Hepatocyte (in vitro differentiated cells): ENCODE results near the gene LGALS12. TPM values are rescaled to one million over a fixed set of nuclear protein-coding genes. Genes with fewer than 3 reads are reported as not detected.

Experiments used
- DNase-seq: peaks from one replicate; pipeline ENCODE4 v3.0.0-alpha.2; 2016; ENCODE audit warnings: low spot score
- H2AFZ ChIP-seq: fragments of 200-600 bp; sonication (generic); 2 replicates; pipeline ENCODE4 v1.6.0; 2016; ENCODE audit warnings: antibody characterized with exemption, mild to moderate bottlenecking
- H3K27ac ChIP-seq: fragments of 200-600 bp; sonication (generic); 2 replicates; pipeline ENCODE4 v1.5.1; 2016; ENCODE audit warnings: mild to moderate bottlenecking
- H3K27me3 ChIP-seq: fragments of 200-600 bp; sonication (generic); 2 replicates; pipeline ENCODE4 v1.6.1; 2016
- H3K36me3 ChIP-seq: fragments of 200-600 bp; sonication (generic); replicated peaks from 2 replicates; pipeline ENCODE4 v1.5.1; 2016; ENCODE audit warnings: low read depth; ENCODE audit not compliant: insufficient read depth
- H3K4me1 ChIP-seq: fragments of 200-600 bp; sonication (generic); 2 replicates; pipeline ENCODE4 v1.5.1; 2016; ENCODE audit warnings: mild to moderate bottlenecking, moderate library complexity; ENCODE audit not compliant: insufficient read depth
- H3K4me2 ChIP-seq: fragments of 200-600 bp; sonication (generic); 2 replicates; pipeline ENCODE4 v1.6.0; 2016
- H3K4me3 ChIP-seq: fragments of 200-600 bp; sonication (generic); 2 replicates; pipeline ENCODE4 v1.5.1; 2016; ENCODE audit warnings: mild to moderate bottlenecking
- H3K79me2 ChIP-seq: fragments of 200-600 bp; sonication (generic); 2 replicates; pipeline ENCODE4 v1.6.0; 2017; ENCODE audit warnings: mild to moderate bottlenecking
- H3K9me2 ChIP-seq: fragments of 200-600 bp; sonication (generic); replicated peaks from 2 replicates; pipeline ENCODE4 v1.6.0; 2017; ENCODE audit warnings: mild to moderate bottlenecking; ENCODE audit not compliant: insufficient read depth
- H3K9me3 ChIP-seq: fragments of 200-600 bp; sonication (generic); 2 replicates; pipeline ENCODE4 v1.5.1; 2016; ENCODE audit warnings: low read depth, mild to moderate bottlenecking
- H4K20me1 ChIP-seq: fragments of 200-600 bp; sonication (generic); 2 replicates; pipeline ENCODE4 v1.6.0; 2016; ENCODE audit warnings: mild to moderate bottlenecking; ENCODE audit not compliant: insufficient read depth, poor library complexity, severe bottlenecking
- CTCF ChIP-seq: fragments of 200-600 bp; sonication (generic); IDR thresholded peaks from 2 replicates; pipeline ENCODE4 v1.5.1; 2016; ENCODE audit warnings: antibody characterized with exemption, mild to moderate bottlenecking; ENCODE audit not compliant: poor library complexity
- EZH2 ChIP-seq: fragments of 200-600 bp; sonication (generic); IDR thresholded peaks from 2 replicates; pipeline ENCODE4 v1.6.1; 2016; ENCODE audit warnings: antibody characterized with exemption, mild to moderate bottlenecking, borderline replicate concordance
- EZH2phosphoT487 ChIP-seq: fragments of 200-600 bp; sonication (generic); IDR thresholded peaks from one replicate; pipeline ENCODE4 v1.6.1; 2018; ENCODE audit warnings: antibody characterized with exemption, mild to moderate bottlenecking, low read depth, moderate library complexity; ENCODE audit not compliant: unreplicated experiment, severe bottlenecking
- WGBS: methylation state at CpG from one replicate; pipeline ENCODE4 v1.1.6; 2016; ENCODE audit warnings: low lambda C conversion rate; ENCODE audit errors: missing lambda C conversion rate; 5-methylcytosine and 5-hydroxymethylcytosine counted together
- polyA plus RNA-seq: library from polyadenylated mRNA; unstranded; fragments of >200 nt; fragmentation: Nextera tagmentation; extraction: Ambion mirVana; gene quantifications from 2 replicates; pipeline ENCODE4 v1.2.1, GENCODE V29; 2016
- total RNA-seq: library from RNA; depleted of rRNA; stranded (reverse); fragments of >200 nt; gene quantifications from 2 replicates; pipeline ENCODE4 v1.2.3, GENCODE V29; 2014

Gene LGALS12
- total and polyA plus RNA-seq, 2 experiments from 2014 or later = not detected

GRCh38 chr11:63511048-63511748 lies 5.3 kb downstream of the LGALS12 start:
- Histone ChIP-seq H3K36me3 (no peaks in the 10 kb centered on the region), H3K27ac (no peak overlapping the region), H4K20me1 (no peaks in the 10 kb centered on the region), H3K9me3 (no peaks in the 10 kb centered on the region), H2AFZ (no peak overlapping the region), H3K4me1 (no peaks in the 10 kb centered on the region), H3K4me2 (no peak overlapping the region), H3K4me3 (no peak overlapping the region), H3K9me2 (no peaks in the 10 kb centered on the region), H3K27me3 (no peaks in the 10 kb centered on the region), H3K79me2 (no peaks in the 10 kb centered on the region)
- 89% methylated on average over 11 of the region's 11 CpGs for WGBS
- TF ChIP-seq CTCF (no peak), EZH2phosphoT487 (no peak), EZH2 (no peak)
- DNase-seq = no peak

- TF ChIP-seq EZH2phosphoT487 (no peak), CTCF (no peak), EZH2 (no peak)
- no peak for DNase-seq
- H4K20me1 ChIP-seq = no peaks in the 10 kb centered on the region
- H3K27me3 ChIP-seq = no peaks in the 10 kb centered on the region
- no peaks in the 10 kb centered on the region for H3K36me3 ChIP-seq
- no peak overlapping the region for H3K27ac ChIP-seq
- H3K4me1 ChIP-seq = no peaks in the 10 kb centered on the region
- no peaks in the 10 kb centered on the region for H3K9me2 ChIP-seq
- WGBS = 92% methylated on average over 7 of the region's 7 CpGs
- H3K9me3 ChIP-seq = no peaks in the 10 kb centered on the region
- H3K79me2 ChIP-seq = no peaks in the 10 kb centered on the region
- H2AFZ ChIP-seq = no peak overlapping the region
- H3K4me2 ChIP-seq = no peak overlapping the region
- H3K4me3 ChIP-seq = no peak overlapping the region
These were observed 6.9 kb downstream of the LGALS12 start for GRCh38 chr11:63512816-63513215.

- no peaks in the 10 kb centered on the region for H3K9me2 ChIP-seq
- H3K36me3 ChIP-seq = no peaks in the 10 kb centered on the region
- H3K79me2 ChIP-seq = no peaks in the 10 kb centered on the region
- H3K27ac ChIP-seq = no peak overlapping the region
- no peak overlapping the region for H3K4me3 ChIP-seq
- TF ChIP-seq EZH2phosphoT487 (no peak), EZH2 (no peak), CTCF (no peak)
- no peak overlapping the region for H3K4me2 ChIP-seq
- H3K4me1 ChIP-seq = no peaks in the 10 kb centered on the region
- WGBS = 95% methylated on average over 6 of the region's 6 CpGs
- no peak for DNase-seq
- H2AFZ ChIP-seq = no peak overlapping the region
- no peaks in the 10 kb centered on the region for H3K27me3 ChIP-seq
- H3K9me3 ChIP-seq = no peaks in the 10 kb centered on the region
- no peaks in the 10 kb centered on the region for H4K20me1 ChIP-seq
These were observed 10.2 kb downstream of the LGALS12 start for GRCh38 chr11:63516109-63516508.

- no peak overlapping the region for H3K4me2 ChIP-seq
- H3K4me1 ChIP-seq = no peaks in the 10 kb centered on the region
- no peaks in the 10 kb centered on the region for H3K27me3 ChIP-seq
- 67% methylated on average over 5 of the region's 5 CpGs for WGBS
- no peak overlapping the region for H2AFZ ChIP-seq
- no peak overlapping the region for H3K27ac ChIP-seq
- no peaks in the 10 kb centered on the region for H3K79me2 ChIP-seq
- no peaks in the 10 kb centered on the region for H3K36me3 ChIP-seq
- no peaks in the 10 kb centered on the region for H4K20me1 ChIP-seq
- H3K4me3 ChIP-seq = no peak overlapping the region
- TF ChIP-seq CTCF (no peak), EZH2phosphoT487 (no peak), EZH2 (no peak)
- DNase-seq = no peak
- no peaks in the 10 kb centered on the region for H3K9me2 ChIP-seq
- no peaks in the 10 kb centered on the region for H3K9me3 ChIP-seq
These were observed 11.3 kb downstream of the LGALS12 start for GRCh38 chr11:63517156-63517555.
